HEK293 (cell line): ENCODE measurements around the gene GAA.

ENCODE experiments used
- CTCF ChIA-PET: fragments of 350-600 bp; formaldehyde crosslinking; extraction: SDS; loops from one replicate; lab custom pipeline; 2021; ENCODE audit warnings: antibody characterized with exemption; lab: Yijun Ruan, JAX
- POLR2A ChIA-PET: fragments of 300-600 bp; formaldehyde crosslinking; extraction: SDS; loops from one replicate; lab custom pipeline; 2020; ENCODE audit warnings: antibody characterized with exemption, inconsistent platforms; lab: Yijun Ruan, JAX
- H3K27ac ChIP-seq: fragments of 200-500 bp; sonication (Bioruptor generic); 2 replicates; pipeline ENCODE4 v1.5.1; 2014; ENCODE audit warnings: low read depth, low read length, control low read depth, inconsistent platforms; ENCODE audit errors: extremely low read depth
- H3K36me3 ChIP-seq, 2 experiments: fragments of 200-500 bp in 1 of 2; sonication (Bioruptor generic) in 1 of 2; 1 replicate in 1 of 2; 2 replicates in 1 of 2; pipeline ENCODE4 v1.5.1; 2014 to 2017; ENCODE audit warnings: inconsistent platforms in 2 of 2, low read length in 2 of 2; ENCODE audit not compliant: control insufficient read depth in 2 of 2, insufficient read depth in 1 of 2
- H3K4me1 ChIP-seq: fragments of 200-500 bp; sonication (Bioruptor generic); 2 replicates; pipeline ENCODE4 v1.5.1; 2014; ENCODE audit warnings: mild to moderate bottlenecking, low read length, inconsistent platforms; ENCODE audit not compliant: control insufficient read depth, insufficient read depth
- H3K4me3 ChIP-seq: 2 replicates; pipeline ENCODE4 v1.5.1; 2011; ENCODE audit warnings: low read depth, mild to moderate bottlenecking, control low read depth, low read length, moderate library complexity
- H3K9me3 ChIP-seq: fragments of 200-500 bp; sonication (Bioruptor generic); 2 replicates; pipeline ENCODE4 v1.5.1; 2014; ENCODE audit warnings: low read depth, low read length, inconsistent platforms; ENCODE audit not compliant: control insufficient read depth, insufficient read depth
- EGR2 ChIP-seq: fragments of 450-650 bp; formaldehyde crosslinking; IDR thresholded peaks from 2 replicates; pipeline ENCODE4 v1.5.1; 2016; ENCODE audit warnings: low read depth, missing biosample characterization, missing genetic modification characterization
- GFI1B ChIP-seq: fragments of 450-650 bp; formaldehyde crosslinking; IDR thresholded peaks from 2 replicates; pipeline ENCODE4 v1.5.1; 2016; ENCODE audit warnings: missing biosample characterization, missing genetic modification characterization
- GLIS2 ChIP-seq: fragments of 450-650 bp; formaldehyde crosslinking; IDR thresholded peaks from 2 replicates; pipeline ENCODE4 v1.5.1; 2016; ENCODE audit warnings: missing biosample characterization, missing genetic modification characterization
- KLF8 ChIP-seq: fragments of 450-650 bp; formaldehyde crosslinking; IDR thresholded peaks from 2 replicates; pipeline ENCODE4 v1.5.1; 2016; ENCODE audit warnings: missing biosample characterization, missing genetic modification characterization
- YY1 ChIP-seq: fragments of 450-650 bp; formaldehyde crosslinking; IDR thresholded peaks from 2 replicates; pipeline ENCODE4 v1.5.1; 2018; ENCODE audit warnings: missing biosample characterization, missing genetic modification characterization
- YY2 ChIP-seq: fragments of 450-650 bp; formaldehyde crosslinking; IDR thresholded peaks from 2 replicates; pipeline ENCODE4 v1.5.1; 2016; ENCODE audit warnings: missing biosample characterization, missing genetic modification characterization
- ZBTB17 ChIP-seq: fragments of 450-650 bp; formaldehyde crosslinking; IDR thresholded peaks from 2 replicates; pipeline ENCODE4 v1.5.1; 2016; ENCODE audit warnings: missing biosample characterization, missing genetic modification characterization
- ZBTB48 ChIP-seq: fragments of 450-650 bp; formaldehyde crosslinking; IDR thresholded peaks from 2 replicates; pipeline ENCODE4 v1.5.1; 2016; ENCODE audit warnings: missing biosample characterization, missing genetic modification characterization
- ZFHX2 ChIP-seq: fragments of 450-650 bp; formaldehyde crosslinking; conservative IDR thresholded peaks from 2 replicates; pipeline ENCODE4 v1.5.1; 2016; ENCODE audit warnings: missing biosample characterization, missing genetic modification characterization
- ZNF157 ChIP-seq: fragments of 450-650 bp; formaldehyde crosslinking; IDR thresholded peaks from 2 replicates; pipeline ENCODE4 v1.5.1; 2016; ENCODE audit warnings: missing biosample characterization, missing genetic modification characterization
- ZNF214 ChIP-seq: fragments of 450-650 bp; formaldehyde crosslinking; IDR thresholded peaks from 2 replicates; pipeline ENCODE4 v1.5.1; 2017; ENCODE audit warnings: missing biosample characterization, mild to moderate bottlenecking, missing genetic modification characterization, borderline replicate concordance
- ZNF274 ChIP-seq, 2 experiments: fragments of 200-500 bp in 1 of 2; fragments of 450-650 bp in 1 of 2; sonication (Bioruptor generic) in 1 of 2; formaldehyde crosslinking in 1 of 2; IDR thresholded peaks; 2 replicates each; pipeline versions ENCODE4 v1.5.1 to v1.6.1; 2014 to 2016; ENCODE audit warnings: borderline replicate concordance in 1 of 2, inconsistent platforms in 1 of 2, low read length in 1 of 2, missing biosample characterization in 1 of 2, missing genetic modification characterization in 1 of 2
- ZNF335 ChIP-seq: fragments of 450-650 bp; formaldehyde crosslinking; conservative IDR thresholded peaks from 2 replicates; pipeline ENCODE4 v1.5.1; 2016; ENCODE audit warnings: missing biosample characterization, missing genetic modification characterization
- ZNF433 ChIP-seq: fragments of 450-650 bp; formaldehyde crosslinking; IDR thresholded peaks from 2 replicates; pipeline ENCODE4 v1.5.1; 2016; ENCODE audit warnings: missing biosample characterization, missing genetic modification characterization, low read depth
- ZNF555 ChIP-seq: fragments of 450-650 bp; formaldehyde crosslinking; conservative IDR thresholded peaks from 2 replicates; pipeline ENCODE4 v1.5.1; 2017; ENCODE audit warnings: missing biosample characterization, mild to moderate bottlenecking, missing genetic modification characterization, inconsistent platforms
- ZNF561 ChIP-seq: fragments of 450-650 bp; IDR thresholded peaks from 2 replicates; pipeline ENCODE4 v1.5.1; 2018; ENCODE audit warnings: missing biosample characterization, missing genetic modification characterization, borderline replicate concordance
- ZNF677 ChIP-seq: fragments of 450-650 bp; IDR thresholded peaks from 2 replicates; pipeline ENCODE4 v1.5.0; 2018; ENCODE audit warnings: missing biosample characterization, mild to moderate bottlenecking, missing genetic modification characterization, moderate library complexity
- ZNF747 ChIP-seq: fragments of 450-650 bp; formaldehyde crosslinking; IDR thresholded peaks from 2 replicates; pipeline ENCODE4 v1.5.1; 2016; ENCODE audit warnings: missing biosample characterization, missing genetic modification characterization
- ZSCAN30 ChIP-seq: fragments of 450-650 bp; IDR thresholded peaks from 2 replicates; pipeline ENCODE4 v1.5.1; 2018; ENCODE audit warnings: missing biosample characterization, mild to moderate bottlenecking, missing genetic modification characterization, moderate library complexity
- TF ChIP-seq, protein P1 (sequence below): fragments of 450-650 bp; formaldehyde crosslinking; IDR thresholded peaks from 2 replicates; pipeline ENCODE4 v1.5.1; 2016; ENCODE audit warnings: missing biosample characterization, missing genetic modification characterization
- TF ChIP-seq, protein P2 (sequence below): fragments of 450-650 bp; formaldehyde crosslinking; IDR thresholded peaks from 2 replicates; pipeline ENCODE4 v1.5.1; 2016; ENCODE audit warnings: missing biosample characterization, missing genetic modification characterization
- TF ChIP-seq, protein P3 (sequence below): fragments of 450-650 bp; formaldehyde crosslinking; IDR thresholded peaks from 2 replicates; pipeline ENCODE4 v1.5.1; 2016; ENCODE audit warnings: missing biosample characterization, missing genetic modification characterization

The GAA gene

DNA sequence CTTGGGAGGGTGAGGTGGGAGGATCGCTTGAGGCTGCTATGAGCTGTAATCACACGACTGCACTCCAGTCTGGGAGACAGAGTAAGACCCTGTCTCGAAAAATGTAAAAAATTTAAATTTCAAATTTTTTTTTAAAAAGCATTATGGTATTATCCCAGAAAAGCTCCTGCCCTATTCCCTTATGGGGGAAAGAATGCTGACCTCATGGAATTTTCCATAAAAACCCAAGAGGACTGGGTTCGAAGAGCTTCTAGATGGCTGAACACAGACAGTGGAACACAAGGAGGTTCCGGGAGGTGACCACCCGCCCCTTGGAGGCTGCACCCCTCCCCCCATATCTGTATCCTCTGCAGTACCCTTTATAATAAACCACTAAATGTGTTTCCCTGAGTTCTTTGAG is 41.5 kb downstream of the GAA start:
- no peak overlapping the region for H3K4me3 ChIP-seq
- H3K4me1 ChIP-seq = no peaks in the 10 kb centered on the region; the same call in 1 of the 2 replicates
- CTCF ChIA-PET = interaction anchor here (0.6 to 1.1 kb wide), 3 partner anchors 134 to 752 kb away, joined by 3 to 5 read pairs (median 3); no protein-coding TSS in a partner anchor
- no peak overlapping the region for H3K27ac ChIP-seq
- H3K9me3 ChIP-seq = no peaks in the 10 kb centered on the region
- TF ChIP-seq ZNF747 (tag by site-specific recombination) = no peak
- no peak for TF ChIP-seq ZBTB48
- no peak for TF ChIP-seq ZNF157 (tag by site-specific recombination)
- no peak for TF ChIP-seq ZNF555
- no peak for TF ChIP-seq ZNF274 (IDR thresholded peaks at IDR 0.05; ENCODE audit: low read length)
- TF ChIP-seq ZNF274 (tag by site-specific recombination; IDR thresholded peaks at IDR 0.05; ENCODE audit: borderline replicate concordance) = no peak
- no peak for TF ChIP-seq YY2 (tag by site-specific recombination)
- TF ChIP-seq KLF8 (tag by site-specific recombination) = no peak
- peaks cover 67 to 79% of the 10 kb centered on the region in 2 experiments for H3K36me3 ChIP-seq
- POLR2A ChIA-PET = interaction anchor here (2.1 to 2.4 kb wide), 2 partner anchors 9 to 41 kb away, joined by 5 to 7 read pairs; partner anchors contain the start of gene GAA

DNA sequence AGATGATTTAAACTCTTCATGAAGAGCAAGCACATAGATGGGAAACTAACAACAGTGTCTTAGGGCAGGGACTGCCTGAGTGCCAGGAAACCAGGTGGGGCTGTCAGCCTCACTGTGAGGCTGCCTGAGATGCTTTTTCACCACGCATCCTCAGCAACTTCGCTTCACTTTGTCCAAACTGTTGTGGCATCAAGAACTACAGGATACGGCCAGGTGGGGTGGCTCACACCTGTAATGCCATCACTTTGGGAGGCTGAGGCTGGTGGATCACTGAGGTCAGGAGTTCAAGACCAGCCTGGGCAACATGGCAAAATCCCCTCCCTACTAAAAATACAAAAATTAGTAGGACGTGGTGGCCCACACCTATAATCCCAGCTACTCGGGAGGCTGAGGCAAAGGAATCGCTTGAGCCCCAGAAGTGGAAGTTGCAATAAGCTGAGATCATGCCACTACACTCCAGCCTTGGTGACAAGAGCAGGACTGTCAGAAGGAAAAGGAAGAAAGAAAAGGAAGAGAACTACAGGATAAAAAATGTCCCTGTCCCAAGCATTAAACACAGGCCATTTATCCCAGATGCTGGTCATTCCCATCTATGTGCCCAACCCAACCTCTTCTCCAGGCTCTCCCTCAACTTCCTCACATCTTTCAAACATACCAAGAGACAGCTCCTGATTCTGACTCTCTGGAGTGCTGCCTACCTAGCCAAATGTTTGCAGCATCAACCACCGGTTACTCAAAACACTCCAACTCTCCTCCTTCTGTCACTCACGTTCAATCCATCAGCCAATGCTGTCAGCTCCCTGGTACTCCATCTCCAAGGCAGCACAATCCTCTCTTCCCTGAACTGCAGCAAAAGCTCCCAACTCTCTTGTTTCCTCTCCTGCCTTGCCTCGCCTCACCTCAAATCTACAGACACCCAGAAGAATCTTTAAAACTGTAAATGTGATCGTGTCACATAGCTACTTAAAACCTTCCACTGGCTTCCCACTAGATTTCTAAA is 44.0 kb downstream of the GAA start:
- Histone ChIP-seq H3K9me3 (no peaks in the 10 kb centered on the region), H3K27ac (0 out of 2 replicates have a peak overlapping the region, but pooled peaks have one; percentile 75), H3K4me3 (peak overlapping the region; percentile 97), H3K4me1 (no peaks in the 10 kb centered on the region; the same call in 1 of the 2 replicates), H3K36me3 (peaks cover 42 to 54% of the 10 kb centered on the region in 2 experiments)
- TF ChIP-seq ZNF677 (tag by site-specific recombination) (no peak), ZNF433 (tag by site-specific recombination) (no peak), GFI1B (tag by site-specific recombination) (no peak), ZBTB17 (0 out of 2 replicates have a peak, but pooled peaks have one; percentile 28), ZNF561 (tag by site-specific recombination) (no peak)
- TF ChIP-seq, protein P1, sequence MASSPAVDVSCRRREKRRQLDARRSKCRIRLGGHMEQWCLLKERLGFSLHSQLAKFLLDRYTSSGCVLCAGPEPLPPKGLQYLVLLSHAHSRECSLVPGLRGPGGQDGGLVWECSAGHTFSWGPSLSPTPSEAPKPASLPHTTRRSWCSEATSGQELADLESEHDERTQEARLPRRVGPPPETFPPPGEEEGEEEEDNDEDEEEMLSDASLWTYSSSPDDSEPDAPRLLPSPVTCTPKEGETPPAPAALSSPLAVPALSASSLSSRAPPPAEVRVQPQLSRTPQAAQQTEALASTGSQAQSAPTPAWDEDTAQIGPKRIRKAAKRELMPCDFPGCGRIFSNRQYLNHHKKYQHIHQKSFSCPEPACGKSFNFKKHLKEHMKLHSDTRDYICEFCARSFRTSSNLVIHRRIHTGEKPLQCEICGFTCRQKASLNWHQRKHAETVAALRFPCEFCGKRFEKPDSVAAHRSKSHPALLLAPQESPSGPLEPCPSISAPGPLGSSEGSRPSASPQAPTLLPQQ (tag by site-specific recombination) = no peak
- CTCF ChIA-PET = interaction anchor here (0.6 to 2.6 kb wide), 11 partner anchors 11 to 515 kb away, joined by 3 to 16 read pairs (median 4); partner anchors contain the start of gene GAA
- POLR2A ChIA-PET = interaction anchor here (0.6 to 2.8 kb wide), 18 partner anchors 12 to 400 kb away, joined by 3 to 24 read pairs (median 4); partner anchors contain the start of genes GAA, RNF213, SGSH and SLC26A11

DNA sequence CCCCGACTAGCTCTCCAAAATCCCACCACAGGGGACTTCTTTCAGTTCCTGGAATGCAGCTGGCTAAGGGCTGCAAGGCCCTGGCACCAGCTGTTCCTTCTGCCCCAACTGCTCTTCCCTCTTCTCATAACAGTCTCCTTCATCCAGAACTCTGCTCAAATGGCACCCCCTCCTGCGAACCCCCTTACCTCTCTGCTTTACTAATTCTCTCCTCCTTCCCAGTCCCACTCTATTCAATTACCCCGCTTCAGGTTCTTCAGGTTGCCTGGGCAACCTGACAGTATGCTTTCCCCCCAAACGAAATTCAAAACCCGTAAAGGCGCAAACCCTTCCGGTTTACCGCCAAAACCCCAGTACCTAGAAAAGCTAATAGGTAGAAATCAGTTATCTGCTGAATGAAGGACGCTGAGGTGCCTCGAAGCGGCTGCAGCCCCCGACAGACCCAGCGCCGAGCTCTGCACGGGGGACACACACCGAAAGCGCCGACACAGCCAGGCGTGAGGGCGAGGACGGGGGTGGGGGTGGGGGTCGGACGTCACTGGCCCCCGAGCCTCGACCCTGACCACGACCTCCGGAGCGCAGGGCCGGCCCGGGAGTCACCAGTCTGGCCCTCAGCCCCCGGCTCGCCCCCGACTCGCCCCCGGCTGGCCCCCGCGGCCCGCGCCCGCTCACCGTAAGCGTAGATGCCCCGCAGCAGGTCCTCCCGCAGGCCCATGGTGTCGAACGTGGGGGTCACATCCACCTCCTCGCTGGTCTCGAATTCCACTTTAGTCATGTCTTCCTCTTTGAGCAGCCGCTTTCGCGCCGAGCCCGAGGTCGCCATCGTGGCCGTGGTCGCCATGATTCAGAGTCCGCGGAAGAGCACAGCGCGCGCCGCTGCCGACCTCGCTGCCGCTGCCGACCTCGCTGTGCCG is 45.0 kb downstream of the GAA start:
- Histone ChIP-seq H3K27ac (peak overlapping the region; percentile 75), H3K9me3 (no peaks in the 10 kb centered on the region), H3K4me1 (no peaks in the 10 kb centered on the region; the same call in 1 of the 2 replicates), H3K36me3 (peaks cover 32 to 44% of the 10 kb centered on the region in 2 experiments), H3K4me3 (peak overlapping the region; percentile 97)
- POLR2A ChIA-PET = interaction anchor here (0.6 to 2.8 kb wide), 18 partner anchors 11 to 399 kb away, joined by 3 to 24 read pairs (median 4); partner anchors contain the start of genes GAA, RNF213, SGSH and SLC26A11
- CTCF ChIA-PET = interaction anchor here (0.7 to 2.6 kb wide), 9 partner anchors 12 to 176 kb away, joined by 3 to 16 read pairs (median 4); partner anchors contain the start of gene GAA
- peak; percentile 46; the same call in 1 of the 2 replicates for TF ChIP-seq ZNF335 (tag by site-specific recombination)
- TF ChIP-seq, protein P2, sequence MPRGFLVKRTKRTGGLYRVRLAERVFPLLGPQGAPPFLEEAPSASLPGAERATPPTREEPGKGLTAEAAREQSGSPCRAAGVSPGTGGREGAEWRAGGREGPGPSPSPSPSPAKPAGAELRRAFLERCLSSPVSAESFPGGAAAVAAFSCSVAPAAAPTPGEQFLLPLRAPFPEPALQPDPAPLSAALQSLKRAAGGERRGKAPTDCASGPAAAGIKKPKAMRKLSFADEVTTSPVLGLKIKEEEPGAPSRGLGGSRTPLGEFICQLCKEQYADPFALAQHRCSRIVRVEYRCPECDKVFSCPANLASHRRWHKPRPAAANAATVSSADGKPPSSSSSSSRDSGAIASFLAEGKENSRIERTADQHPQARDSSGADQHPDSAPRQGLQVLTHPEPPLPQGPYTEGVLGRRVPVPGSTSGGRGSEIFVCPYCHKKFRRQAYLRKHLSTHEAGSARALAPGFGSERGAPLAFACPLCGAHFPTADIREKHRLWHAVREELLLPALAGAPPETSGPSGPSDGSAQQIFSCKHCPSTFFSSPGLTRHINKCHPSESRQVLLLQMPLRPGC = no peak
- 0 out of 2 replicates have a peak, but pooled peaks have one; percentile 44 for TF ChIP-seq ZSCAN30 (tag by site-specific recombination)
- TF ChIP-seq GLIS2 (tag by site-specific recombination) = peak; percentile 69
- TF ChIP-seq, protein P3, sequence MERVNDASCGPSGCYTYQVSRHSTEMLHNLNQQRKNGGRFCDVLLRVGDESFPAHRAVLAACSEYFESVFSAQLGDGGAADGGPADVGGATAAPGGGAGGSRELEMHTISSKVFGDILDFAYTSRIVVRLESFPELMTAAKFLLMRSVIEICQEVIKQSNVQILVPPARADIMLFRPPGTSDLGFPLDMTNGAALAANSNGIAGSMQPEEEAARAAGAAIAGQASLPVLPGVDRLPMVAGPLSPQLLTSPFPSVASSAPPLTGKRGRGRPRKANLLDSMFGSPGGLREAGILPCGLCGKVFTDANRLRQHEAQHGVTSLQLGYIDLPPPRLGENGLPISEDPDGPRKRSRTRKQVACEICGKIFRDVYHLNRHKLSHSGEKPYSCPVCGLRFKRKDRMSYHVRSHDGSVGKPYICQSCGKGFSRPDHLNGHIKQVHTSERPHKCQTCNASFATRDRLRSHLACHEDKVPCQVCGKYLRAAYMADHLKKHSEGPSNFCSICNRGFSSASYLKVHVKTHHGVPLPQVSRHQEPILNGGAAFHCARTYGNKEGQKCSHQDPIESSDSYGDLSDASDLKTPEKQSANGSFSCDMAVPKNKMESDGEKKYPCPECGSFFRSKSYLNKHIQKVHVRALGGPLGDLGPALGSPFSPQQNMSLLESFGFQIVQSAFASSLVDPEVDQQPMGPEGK (tag by site-specific recombination) = peak; percentile 51
- TF ChIP-seq EGR2 (tag by site-specific recombination) = peak; percentile 68
- peak; percentile 78 for TF ChIP-seq ZFHX2 (tag by site-specific recombination)
- TF ChIP-seq YY1 (tag by site-specific recombination) = peak; percentile 85
- no peak for TF ChIP-seq ZNF214 (tag by site-specific recombination)
